Metanephros (tissue), 1 donor: ENCODE results near the gene HOXA3. TPM values are rescaled to one million over a fixed set of nuclear protein-coding genes. Genes with fewer than 3 reads are reported as not detected.

Experiments used
- total RNA-seq: library from RNA; depleted of rRNA; stranded (reverse); fragments of >200 nt; gene quantifications from one replicate; pipeline ENCODE4 v1.2.3, GENCODE V29; 2014

HOXA3 gene
- total RNA-seq: 77.4 TPM

DNA sequence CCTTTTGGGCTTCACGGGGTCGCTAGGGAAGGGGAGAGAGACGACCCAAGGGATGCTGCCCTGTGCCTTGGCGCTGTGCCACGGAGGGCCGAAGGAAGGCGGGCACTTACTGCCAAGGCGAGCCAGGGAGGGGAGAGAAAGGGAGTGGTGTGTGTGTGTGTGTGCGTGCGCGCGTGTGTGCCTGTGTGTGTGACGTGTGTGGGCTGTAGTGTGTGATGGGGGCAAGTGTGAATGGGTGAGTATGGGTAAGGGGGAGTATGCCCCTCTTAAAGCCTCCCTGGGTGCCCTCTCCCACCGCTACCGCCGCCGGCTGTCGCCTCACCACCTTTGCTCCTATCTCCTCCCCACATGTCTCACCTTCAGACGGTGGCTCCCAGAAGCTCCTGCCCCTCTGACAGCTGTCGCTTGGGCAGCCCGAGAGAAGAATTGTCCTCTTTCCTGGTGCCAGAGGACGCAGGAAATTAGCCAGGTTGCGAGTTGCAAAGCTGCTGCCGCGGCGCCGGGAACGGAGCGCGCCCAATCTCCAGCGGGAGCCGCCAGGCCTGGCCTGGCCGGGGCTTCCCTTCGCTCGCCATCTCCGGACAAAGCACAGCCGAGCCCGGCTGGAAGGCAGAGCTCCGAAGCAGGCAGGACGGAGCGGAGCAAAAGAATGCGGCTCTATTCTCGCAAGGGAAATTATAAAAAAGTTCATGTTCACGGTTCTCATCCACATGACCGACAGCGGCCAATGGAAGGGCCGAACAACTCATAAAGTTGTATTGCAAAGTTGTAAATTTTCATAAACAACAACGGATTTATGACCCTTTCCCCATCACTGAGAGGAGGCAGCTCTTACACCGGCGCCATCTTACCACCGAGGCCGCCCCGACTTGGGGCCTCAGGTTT is at the start of gene HOXA3:
HOXA3 (minus strand) TSS at position 653 of the 885 bp plus-strand sequence. CDS start 41,943 bp downstream, outside the sequence.

DNA sequence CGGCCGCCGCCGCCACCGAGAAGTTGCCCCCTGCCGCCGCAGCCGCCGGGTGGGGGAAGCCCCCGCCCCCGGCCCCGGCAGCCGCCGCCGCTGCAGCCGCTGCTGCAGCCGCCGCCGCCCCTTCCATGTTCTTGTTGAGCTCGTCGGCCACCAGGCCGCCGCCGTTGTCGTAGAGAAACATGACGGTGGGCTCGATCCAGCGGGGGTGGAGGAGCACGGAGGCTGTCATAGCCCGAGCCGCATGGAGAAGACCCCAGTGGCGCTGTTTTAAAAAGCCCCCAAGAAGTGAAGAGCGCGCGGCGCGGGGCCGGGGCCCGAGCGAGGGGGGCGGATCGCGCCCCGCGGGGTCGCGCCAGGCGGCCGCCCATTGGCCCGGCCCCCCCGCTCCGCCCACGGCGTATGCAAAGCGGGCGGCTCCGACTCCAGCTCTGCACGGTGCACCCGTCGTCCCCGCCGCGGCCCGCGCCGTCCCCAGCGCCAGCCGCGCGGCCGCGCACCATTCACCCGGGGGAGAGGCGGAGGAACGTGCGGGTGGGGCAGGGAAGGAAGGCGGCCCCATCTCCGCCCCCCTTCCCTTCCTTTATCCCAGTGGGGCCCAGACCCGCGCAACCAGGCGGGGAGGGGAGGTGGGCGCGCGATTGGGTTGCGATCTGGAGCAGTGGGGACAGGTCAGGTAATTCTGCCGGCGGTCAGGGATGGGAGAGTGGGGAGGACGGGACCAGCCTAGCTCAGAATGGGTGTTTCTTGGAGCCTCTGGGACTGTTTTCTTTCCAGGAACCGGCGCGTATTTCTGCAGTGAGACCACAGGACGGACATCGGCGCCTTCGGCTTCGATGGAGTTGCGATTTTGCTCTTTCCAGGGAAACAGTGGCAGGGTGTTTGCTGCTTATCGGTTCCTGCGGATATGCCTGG is 47.7 kb upstream of the HOXA3 start, which contains the start of gene HOXA13:
HOXA13 (minus strand) TSS at position 243 of the 912 bp plus-strand sequence; CDS start at position 229, 14 bp downstream.

DNA sequence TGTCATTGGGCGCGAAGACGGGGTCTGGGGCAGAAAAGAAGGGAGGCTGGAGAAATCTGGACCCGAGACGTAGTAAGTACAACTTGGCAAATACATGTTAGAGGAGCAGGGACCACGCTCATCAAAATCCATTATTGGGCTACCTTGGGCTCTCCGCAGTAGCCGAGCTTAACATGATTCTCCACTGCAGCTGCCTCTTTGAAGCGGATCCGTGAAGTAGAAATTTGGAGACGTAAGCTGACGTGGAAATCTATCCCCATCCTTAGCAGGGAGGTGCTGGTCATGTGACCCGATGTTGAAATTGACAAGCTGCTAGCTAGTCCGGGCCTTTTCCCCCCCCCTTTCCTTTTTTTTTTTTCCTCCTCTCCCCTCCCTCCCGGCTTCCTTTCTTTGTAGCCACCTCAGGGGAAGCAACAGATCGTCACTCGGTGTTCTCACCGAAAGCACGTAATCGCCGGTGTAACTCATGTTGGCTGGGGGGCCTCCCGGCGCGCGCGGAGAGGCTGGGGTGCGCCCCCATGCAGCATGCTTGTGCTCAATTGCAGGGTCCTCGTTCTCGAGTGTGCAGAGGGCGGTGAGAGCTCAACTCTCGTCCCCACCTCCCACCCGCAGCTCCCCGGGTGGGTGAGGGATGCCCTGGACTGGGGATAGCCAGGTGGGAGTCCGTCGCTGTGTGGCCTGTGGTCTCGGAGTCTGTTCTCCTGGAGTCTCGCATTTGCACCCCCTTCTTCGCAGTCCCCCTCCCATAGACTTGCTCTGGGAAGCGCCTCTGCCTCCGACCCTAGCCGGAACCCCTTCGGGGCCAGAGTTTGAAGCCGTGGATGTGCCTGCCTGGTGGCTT is 32.9 kb upstream of the HOXA3 start, which contains the start of gene HOXA11:
HOXA11 (minus strand) TSS at position 220 of the 841 bp plus-strand sequence; CDS start at position 132, 88 bp downstream.

DNA sequence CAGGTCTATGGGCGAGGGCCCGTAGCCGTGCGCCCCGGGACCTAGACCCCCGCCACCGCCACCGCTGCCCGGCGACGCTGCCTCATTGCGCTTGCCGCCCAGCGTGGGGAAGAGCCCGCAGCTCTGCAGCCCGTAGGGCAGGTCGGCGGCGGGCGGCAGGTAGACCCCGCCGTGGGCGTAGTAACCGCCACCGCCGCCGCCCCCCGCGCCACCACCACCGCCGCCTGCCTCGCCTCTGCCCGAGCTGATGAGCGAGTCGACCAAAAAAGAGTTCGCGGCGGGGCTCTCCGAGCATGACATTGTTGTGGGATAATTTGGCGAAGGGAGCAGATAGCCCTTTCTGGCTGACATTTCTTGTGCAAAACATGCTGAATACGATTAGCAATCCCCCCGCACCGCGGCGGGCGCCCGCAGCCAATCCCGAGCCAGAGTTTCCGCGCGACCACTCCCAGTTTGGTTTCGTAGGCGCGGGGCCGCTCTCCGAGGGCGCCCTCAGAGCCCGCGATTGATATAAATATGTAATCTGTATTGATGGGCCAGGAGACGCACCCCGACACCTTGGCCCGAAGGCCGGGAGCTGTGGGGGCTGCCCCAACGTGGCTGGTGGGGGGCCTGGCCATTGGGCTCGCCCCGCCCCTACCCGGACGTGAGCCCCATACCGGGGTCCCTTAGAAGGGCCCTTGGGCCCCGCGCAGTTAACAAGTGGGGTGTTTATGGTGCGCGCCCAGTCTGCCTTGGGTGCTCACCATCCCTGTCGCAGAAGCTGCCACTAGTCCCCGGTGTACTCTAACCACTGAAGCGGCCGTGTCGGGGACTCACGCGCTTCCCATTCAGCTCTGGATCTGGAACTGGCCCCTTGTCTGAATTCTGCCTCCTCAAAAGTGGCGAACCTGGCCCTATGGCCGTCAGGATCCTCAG is 21.8 kb upstream of the HOXA3 start, which contains the start of gene HOXA10:
HOXA10 (minus strand) TSS at position 365 of the 918 bp plus-strand sequence; CDS start at position 351, 14 bp downstream.

DNA sequence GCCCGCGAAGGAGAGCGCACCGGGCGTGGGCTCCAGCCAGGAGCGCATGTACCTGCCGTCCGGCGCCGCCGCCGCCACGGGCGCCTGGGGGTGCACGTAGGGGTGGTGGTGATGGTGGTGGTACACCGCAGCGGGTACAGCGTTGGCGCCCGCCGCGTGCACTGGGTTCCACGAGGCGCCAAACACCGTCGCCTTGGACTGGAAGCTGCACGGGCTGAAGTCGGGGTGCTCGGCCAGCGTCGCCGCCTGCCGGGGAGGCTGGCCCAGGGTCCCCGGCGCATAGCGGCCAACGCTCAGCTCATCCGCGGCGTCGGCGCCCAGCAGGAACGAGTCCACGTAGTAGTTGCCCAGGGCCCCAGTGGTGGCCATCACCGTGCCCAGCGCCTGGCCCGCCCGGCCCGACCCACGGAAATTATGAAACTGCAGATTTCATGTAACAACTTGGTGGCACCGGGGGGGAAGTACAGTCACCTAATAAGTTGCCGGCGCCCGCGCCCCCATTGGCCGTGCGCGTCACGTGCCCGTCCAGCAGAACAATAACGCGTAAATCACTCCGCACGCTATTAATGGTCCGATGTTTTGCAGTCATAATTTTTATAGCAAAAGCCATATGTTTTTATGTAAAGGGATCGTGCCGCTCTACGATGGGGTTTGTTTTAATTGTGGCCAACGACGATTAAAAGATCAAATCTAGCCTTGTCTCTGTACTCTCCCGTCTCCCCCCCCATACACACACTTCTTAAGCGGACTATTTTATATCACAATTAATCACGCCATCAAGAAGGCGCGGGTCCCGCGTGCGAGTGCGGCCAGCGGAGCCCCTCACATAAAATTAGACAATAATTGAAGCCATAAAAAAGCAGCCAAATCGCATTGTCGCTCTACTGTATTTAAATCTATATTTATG is 13.0 kb upstream of the HOXA3 start, which contains the start of gene HOXA9:
HOXA9 (minus strand) TSS at position 449 of the 907 bp plus-strand sequence; CDS start at position 369, 80 bp downstream.

DNA sequence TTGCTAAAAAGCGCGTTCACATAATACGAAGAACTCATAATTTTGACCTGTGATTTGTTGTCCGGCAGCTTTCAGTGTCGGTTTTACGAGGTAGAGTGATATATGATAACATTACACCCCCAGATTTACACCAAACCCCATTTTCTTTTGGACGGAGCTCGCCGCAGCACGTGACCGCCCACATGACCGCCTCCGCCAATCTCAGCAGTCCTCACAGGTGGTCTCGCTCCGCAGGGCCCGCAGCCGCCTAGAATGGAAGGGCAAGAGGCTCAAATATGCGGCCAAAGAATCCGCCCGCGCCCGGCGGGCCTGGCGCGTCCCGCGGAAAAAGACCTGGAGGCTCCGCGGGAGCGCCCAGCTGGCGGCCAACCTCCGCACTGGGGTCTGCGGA is 4.1 kb upstream of the HOXA3 start, which contains the start of gene HOXA7:
HOXA7 (minus strand) TSS at position 168 of the 391 bp plus-strand sequence; CDS start at position 38, 130 bp downstream.

DNA sequence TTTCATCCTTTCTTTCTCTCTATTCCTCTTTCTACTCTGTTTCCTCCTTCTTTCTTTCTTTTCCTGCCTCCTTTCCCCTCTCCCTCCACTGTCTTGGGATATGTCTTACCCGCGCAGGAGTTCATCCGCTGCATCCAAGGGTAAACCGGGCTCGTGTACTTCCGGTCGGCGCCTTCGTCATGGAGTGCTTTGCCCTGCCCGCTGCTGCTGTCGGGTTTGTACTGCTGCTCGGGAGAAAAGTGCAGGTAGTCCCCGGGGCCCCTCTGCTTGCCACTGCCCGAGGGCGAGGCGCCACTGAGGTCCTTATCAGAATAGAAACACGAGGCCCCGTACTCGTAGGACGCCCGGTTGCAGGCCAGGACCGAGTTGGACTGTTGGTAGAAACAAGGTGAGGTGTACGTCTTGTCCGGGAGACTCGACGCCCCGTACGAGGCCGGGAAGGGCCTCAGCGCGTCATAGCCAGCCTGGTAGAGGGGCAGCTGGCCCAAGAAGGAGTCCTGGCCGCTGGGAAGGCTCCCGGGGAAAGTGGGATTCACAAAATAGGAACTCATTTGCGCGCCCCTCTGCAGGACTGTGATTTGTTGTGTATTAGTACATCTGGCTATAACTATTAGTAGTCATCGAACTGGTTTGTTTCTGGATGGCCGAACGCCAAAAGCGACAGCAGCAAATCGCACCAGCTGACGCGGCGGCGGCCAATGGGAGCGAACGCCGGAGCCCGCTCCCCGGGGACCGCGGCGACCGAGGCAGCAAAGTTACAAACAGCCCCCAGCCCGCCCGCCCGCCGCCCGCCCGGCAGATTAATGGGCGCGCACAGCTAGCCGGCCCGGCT is 5.0 kb downstream of the HOXA3 start, which contains the start of gene HOXA6:
HOXA6 (minus strand) TSS at position 576 of the 832 bp plus-strand sequence; CDS start at position 551, 25 bp downstream.

DNA sequence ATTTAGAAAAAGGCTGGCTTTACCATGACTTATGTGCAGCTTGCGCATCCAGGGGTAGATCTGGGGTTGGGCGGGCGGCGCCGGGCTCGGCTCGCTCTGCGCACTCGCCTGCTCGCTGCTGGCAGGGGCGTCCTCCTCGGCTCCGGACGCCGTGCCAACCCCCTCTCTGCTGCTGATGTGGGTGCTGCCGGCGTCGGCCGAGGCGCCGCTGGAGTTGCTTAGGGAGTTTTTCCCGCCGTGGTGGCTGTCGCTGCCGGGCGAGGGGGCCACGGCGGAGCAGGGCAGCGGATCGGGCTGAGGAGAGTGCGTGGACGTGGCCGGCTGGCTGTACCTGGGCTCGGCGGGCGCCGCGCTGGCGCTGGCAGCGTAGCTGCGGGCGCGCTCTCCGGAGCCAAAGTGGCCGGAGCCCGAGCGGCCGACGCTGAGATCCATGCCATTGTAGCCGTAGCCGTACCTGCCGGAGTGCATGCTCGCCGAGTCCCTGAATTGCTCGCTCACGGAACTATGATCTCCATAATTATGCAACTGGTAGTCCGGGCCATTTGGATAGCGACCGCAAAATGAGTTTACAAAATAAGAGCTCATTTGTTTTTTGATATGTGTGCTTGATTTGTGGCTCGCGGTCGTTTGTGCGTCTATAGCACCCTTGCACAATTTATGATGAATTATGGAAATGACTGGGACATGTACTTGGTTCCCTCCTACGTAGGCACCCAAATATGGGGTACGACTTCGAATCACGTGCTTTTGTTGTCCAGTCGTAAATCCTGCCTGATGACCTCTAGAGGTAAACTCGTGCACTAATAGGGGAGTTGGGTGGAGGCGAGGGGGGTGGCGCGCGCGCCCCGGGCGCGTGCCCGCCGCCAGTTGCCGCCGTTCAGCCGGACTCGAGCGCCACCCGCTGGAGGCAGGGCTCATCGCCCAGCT is 9.1 kb downstream of the HOXA3 start, which contains the start of gene HOXA5:
HOXA5 (minus strand) TSS at position 659 of the 927 bp plus-strand sequence; CDS start at position 585, 74 bp downstream.

DNA sequence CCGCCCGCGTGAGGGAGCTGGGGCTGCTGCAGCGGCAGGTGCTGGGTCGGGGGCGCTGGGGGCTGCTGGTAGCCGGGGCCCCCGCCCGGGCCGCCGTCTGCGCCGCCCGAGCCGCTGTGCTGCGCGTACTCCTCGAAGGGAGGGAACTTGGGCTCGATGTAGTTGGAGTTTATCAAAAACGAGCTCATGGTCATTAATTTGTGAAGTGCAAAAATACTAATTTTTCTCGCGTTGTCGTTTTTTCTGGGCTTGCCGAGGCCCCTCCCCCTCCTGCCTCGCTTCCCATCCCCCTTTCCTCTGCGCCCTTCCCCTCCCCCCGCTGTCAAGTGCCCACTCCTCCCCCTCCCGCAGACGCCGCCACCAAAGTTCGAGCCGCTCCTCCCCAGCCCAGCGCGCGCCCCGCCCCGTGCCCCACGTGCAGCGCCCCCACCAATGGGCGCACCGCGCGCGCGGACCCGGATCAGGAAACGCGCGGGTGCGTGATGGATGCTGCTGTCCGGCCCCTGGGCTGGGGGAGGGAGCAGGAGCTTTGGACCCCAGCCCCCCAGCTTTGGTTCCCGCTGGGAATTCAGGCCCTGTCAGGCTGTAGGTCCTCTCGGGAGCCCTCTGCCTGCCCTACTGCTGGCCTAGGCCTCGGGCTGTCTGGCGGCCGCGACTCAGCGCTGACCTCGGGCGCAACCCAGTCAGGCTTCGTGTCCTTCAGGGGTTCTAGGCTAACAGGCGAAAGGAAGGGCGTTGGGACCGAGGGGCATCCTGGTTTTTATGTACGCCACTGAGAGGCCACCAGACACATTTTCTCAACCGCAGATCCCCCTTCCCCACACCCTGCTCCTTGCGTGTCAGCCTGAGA is 21.6 kb downstream of the HOXA3 start, which contains the start of gene HOXA4:
HOXA4 (minus strand) TSS at position 218 of the 850 bp plus-strand sequence; CDS start at position 194, 24 bp downstream.

DNA sequence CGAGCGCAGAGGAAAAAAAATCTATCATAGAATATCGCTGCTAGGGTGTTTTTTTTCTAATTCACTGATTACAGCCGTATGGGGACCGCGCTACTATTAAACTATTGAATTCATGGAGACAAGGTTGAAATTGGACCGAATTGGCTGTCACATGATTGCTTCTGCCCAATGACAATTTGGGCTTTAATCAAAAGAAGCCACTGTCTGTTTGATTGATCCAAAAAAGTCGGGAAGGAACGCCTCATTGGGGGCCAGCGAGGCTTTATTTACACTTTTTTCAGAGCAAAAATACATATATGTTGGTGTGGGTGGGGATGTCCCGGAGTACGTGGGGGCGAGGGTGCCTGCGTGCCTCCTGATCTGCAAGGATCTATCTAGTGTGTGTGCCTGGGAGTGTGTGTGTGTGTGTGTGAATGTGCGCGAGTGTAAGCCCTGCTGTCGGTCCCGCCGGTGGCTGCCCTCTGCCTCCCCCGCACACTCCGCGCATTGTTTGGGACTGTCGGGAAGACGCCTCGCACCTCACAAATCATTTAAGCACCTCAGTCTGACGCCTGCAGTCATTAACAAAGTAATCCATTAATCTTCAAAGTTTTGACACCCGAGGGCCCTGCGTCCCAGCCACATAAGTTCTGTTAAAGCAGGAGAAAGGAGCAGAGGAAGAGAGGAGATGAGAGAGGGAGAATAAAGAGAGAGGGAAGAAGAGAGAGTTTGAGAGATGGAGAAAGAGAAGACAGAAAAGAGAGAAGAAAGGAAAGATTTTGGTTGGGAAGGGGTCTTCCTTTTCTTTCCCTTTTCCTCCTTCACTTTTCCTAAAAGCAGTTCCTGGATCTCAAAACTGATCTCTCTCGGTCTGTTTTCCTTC is 49.6 kb downstream of the HOXA3 start, which contains the start of gene HOXA2:
HOXA2 (minus strand) TSS at position 103 of the 862 bp plus-strand sequence. CDS start 183 bp downstream, outside the sequence.

DNA sequence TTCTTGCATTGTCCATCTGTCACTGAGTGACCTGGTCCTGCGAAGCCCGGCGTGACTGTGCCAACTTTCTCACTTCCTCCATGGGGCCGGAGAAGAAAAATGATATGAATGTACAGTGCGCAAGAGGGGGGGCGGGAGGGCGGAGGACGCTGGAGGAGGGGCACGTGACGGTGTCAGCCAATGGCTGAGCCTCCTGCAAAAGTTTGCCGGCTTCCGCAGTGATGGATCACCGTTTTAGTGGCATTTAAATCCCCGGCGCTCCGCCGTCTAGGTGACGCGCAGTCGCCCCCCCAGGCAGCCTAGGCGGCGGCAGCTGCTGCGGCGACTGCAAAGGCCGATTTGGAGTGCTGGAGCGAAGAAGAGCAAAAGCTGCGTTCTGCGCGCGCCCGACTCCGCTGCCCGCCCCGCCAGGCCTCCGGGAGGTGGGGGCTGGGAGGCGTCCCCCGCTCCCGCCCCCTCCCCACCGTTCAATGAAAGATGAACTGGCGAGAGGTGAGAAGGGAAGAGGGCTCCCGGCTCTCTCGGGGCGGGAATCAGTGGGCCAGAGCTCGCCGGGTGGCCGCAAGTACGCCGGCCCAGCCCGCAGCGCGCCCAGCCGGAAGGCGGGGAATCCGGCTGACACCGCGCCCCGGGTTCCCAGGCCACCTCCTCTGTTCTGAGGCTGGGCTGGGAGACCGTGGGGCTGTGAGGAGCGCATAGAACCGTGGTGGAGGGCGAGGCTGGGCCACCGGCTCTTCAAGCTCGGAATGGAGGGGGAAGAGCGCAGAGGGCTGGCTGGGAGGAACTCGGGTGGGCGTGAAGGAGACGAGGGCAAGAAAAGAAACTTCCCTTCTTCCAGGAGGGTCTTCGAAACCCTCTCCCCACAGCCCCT is 56.3 kb downstream of the HOXA3 start, which contains the start of gene HOXA1:
HOXA1 (minus strand) TSS at position 104 of the 871 bp plus-strand sequence; CDS start at position 16, 88 bp downstream.

